Measurements from ENCODE around the gene TSR1.

The TSR1 gene

DNA sequence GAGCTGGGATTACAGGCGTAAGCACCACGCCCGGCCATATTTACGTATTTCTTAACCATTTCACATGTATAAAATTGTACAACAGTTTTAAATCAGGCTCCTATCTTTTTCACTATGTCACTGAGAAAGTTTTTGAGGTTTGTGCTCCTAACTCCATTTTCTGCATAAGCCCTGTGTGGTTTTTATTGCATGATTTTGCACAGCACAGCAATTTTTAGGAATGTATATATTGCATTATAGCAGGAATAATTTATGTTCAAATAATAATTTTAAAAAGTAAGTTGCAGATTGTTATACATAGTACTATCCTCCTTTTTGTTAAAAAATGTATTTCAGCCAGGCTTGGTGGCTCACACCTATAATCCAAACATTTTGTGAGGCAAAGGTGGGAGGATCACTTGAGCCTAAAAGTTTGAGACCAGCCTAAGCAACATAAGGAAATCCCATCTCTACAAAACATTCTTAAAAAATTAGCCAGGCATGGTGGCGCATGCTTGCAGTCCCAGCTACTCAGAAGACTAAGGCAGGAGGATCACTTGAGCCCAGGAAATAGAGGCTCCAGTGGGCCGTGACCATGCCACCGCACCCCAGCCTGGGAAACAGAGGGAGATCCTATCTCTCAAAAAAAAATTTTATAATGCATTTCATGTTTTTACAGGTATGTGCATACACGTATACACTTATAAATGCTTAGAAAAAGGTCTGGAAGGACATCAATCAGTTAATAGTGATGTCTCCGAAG lies 58.7 kb downstream of the TSR1 start:
- no peak for DNase-seq

DNA sequence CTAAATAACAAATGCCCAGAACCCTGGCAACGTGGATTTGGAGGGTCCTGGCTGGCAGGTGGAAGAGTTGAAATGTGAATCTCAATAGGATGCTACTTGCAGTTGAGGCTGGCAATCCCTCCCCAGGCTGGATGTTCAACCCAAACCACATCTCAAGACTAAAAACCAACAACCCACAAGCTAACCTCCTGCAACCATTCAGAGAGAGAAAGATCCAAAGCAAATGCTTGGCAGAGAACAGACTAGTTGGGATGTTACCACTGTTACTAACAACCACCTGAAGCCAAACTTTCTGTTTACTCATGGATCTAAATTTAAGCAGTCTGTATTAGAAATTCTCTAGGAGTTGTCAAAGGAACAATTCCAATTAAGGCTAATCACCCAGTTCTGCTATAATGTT lies 60.5 kb downstream of the TSR1 start:
- DNase-seq, result no peak

GRCh38 chr17:2274414-2274813 lies 61.8 kb downstream of the TSR1 start:
- no peak for DNase-seq

Data from MV-4-11 (cell line).